Neural progenitor cell (in vitro differentiated cells): ENCODE data around the gene LZTFL1.

Experiments used
- CTCF ChIP-seq: fragments of 200-600 bp; sonication (generic); IDR thresholded peaks from 2 replicates; pipeline ENCODE4 v1.5.1; 2017; ENCODE audit warnings: antibody characterized with exemption, mild to moderate bottlenecking
- EZH2 ChIP-seq: fragments of 200-600 bp; sonication (generic); IDR thresholded peaks from 2 replicates; pipeline ENCODE4 v1.6.1; 2017; ENCODE audit warnings: antibody characterized with exemption, mild to moderate bottlenecking, moderate library complexity
- EZH2phosphoT487 ChIP-seq: fragments of 200-600 bp; sonication (generic); IDR thresholded peaks from 2 replicates; pipeline ENCODE4 v1.6.1; 2017; ENCODE audit warnings: antibody characterized with exemption

GRCh38 chr3:45787551-45787950 is 54.4 kb downstream of the LZTFL1 start:
- TF ChIP-seq CTCF: no peak
- TF ChIP-seq EZH2: no peak
- no peak for TF ChIP-seq EZH2phosphoT487
